Measurements from ENCODE around the gene LEP.

GRCh38 chr7:128205068-128205467 is 36.0 kb upstream of the LEP start:
- no peak for TF ChIP-seq CTCF (conservative IDR thresholded peaks at IDR 0.05 in 1 of 2, IDR thresholded peaks at IDR 0.05 in 1 of 2; ENCODE audit: low read depth in 1 of 2, low read length in 2 of 2)
- no peak for TF ChIP-seq EZH2 (IDR thresholded peaks at IDR 0.05; ENCODE audit: low read length, missing control alignments)
